BLaER1 (cell line): ENCODE results near the gene MRM1.

ENCODE experiments used
- H3K27ac ChIP-seq: shearing (Covaris generic); formaldehyde crosslinking; 2 replicates; pipeline ENCODE4 v1.8.1; 2022
- H3K27me3 ChIP-seq: shearing (Covaris generic); formaldehyde crosslinking; 2 replicates; pipeline ENCODE4 v1.8.1; 2022
- H3K36me3 ChIP-seq: shearing (Covaris generic); formaldehyde crosslinking; 2 replicates; pipeline ENCODE4 v1.8.1; 2022
- H3K4me1 ChIP-seq: shearing (Covaris generic); formaldehyde crosslinking; 2 replicates; pipeline ENCODE4 v1.8.1; 2022
- H3K4me2 ChIP-seq: shearing (Covaris generic); formaldehyde crosslinking; 2 replicates; pipeline ENCODE4 v1.8.1; 2022
- H3K4me3 ChIP-seq: shearing (Covaris generic); formaldehyde crosslinking; 2 replicates; pipeline ENCODE4 v1.8.1; 2022
- H3K9ac ChIP-seq: shearing (Covaris generic); formaldehyde crosslinking; 2 replicates; pipeline ENCODE4 v1.8.1; 2022
- H3K9me3 ChIP-seq: shearing (Covaris generic); formaldehyde crosslinking; 2 replicates; pipeline ENCODE4 v1.8.1; 2022
- H4K20me1 ChIP-seq: shearing (Covaris generic); formaldehyde crosslinking; 2 replicates; pipeline ENCODE4 v1.8.1; 2022
- Cebpa-rat ChIP-seq: shearing (Covaris generic); IDR thresholded peaks from 2 replicates; pipeline ENCODE4 v1.8.1; 2022

The MRM1 gene

DNA sequence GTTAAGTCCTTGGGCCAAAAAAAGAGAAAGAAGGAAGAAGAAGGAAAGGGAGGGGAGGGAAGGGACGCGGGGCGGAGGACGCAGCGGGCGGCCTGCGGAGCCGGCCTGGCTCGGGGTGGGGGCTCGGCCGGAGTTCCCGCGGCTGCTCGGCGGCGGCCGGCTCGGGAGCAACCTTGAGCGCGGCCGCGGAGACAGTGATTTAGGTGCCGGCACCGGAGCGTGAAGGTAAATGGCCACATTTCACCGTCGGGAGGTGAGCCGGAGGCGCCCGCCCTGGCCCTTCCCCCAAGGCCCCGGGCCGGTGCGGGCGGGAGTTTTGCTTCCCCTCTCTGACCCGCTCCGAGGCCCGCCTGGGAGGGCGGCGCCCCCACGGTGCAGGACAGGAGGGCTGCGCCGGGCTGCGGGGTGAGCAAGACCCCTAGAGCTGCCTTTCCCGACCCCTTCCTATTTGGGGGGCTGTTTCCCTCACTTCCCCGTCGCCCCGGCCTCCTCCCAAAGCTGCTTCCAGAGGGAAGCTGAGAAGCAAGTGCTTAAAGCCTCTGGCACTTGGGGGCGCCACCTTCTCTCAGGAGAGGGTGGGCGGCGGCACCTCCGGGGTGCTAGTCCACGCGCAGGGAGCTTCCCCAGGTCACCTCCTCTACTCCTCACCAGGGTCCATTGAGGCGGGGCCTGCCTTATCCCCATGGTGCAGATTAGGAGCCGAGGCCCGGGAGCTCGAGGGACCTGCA lies 56.5 kb downstream of the MRM1 start:
- peak overlapping the region; percentile 63 for H3K4me2 ChIP-seq
- peaks cover 44% of the 10 kb centered on the region for H4K20me1 ChIP-seq
- H3K36me3 ChIP-seq = no peaks in the 10 kb centered on the region
- H3K27ac ChIP-seq = no peak overlapping the region
- H3K4me3 ChIP-seq = peak overlapping the region; percentile 54
- H3K4me1 ChIP-seq = peaks cover 12% of the 10 kb centered on the region; the same call in 1 of the 2 replicates
- no peaks in the 10 kb centered on the region for H3K9me3 ChIP-seq
- no peak for TF ChIP-seq Cebpa-rat
- H3K27me3 ChIP-seq = peaks cover 41% of the 10 kb centered on the region
- no peak overlapping the region for H3K9ac ChIP-seq
